MM.1S (cell line): Measurements from ENCODE around the gene CCDC152.

Experiments
- DNase-seq: peaks from one replicate; pipeline ENCODE4 v3.0.0-alpha.2; 2015
- H2AFZ ChIP-seq: fragments of 300-600 bp; sonication (generic); 2 replicates; pipeline ENCODE4 v1.6.0; 2016; ENCODE audit warnings: antibody characterized with exemption, low read length
- H3F3A ChIP-seq: fragments of 300-600 bp; sonication (generic); 2 replicates; pipeline ENCODE4 v1.6.1; 2016; ENCODE audit warnings: mild to moderate bottlenecking, antibody characterized with exemption, low read length, moderate library complexity, mixed read lengths; ENCODE audit not compliant: insufficient read depth
- H3K27ac ChIP-seq: fragments of 300-600 bp; sonication (generic); 2 replicates; pipeline ENCODE4 v1.5.1; 2016; ENCODE audit warnings: mild to moderate bottlenecking, low read length
- H3K27me3 ChIP-seq: fragments of 300-600 bp; sonication (generic); replicated peaks from 2 replicates; pipeline ENCODE4 v1.6.0; 2016; ENCODE audit warnings: low read length; ENCODE audit not compliant: insufficient read depth
- H3K36me3 ChIP-seq: fragments of 300-600 bp; sonication (generic); replicated peaks from 2 replicates; pipeline ENCODE4 v1.6.1; 2016; ENCODE audit warnings: mild to moderate bottlenecking, low read length, mixed read lengths; ENCODE audit not compliant: insufficient read depth
- H3K4me1 ChIP-seq: fragments of 300-600 bp; sonication (generic); 2 replicates; pipeline ENCODE4 v1.6.1; 2016; ENCODE audit warnings: low read length, mixed read lengths
- H3K4me2 ChIP-seq: fragments of 300-600 bp; sonication (generic); 2 replicates; pipeline ENCODE4 v1.6.0; 2016; ENCODE audit warnings: low read depth, low read length
- H3K4me3 ChIP-seq: fragments of 300-600 bp; sonication (generic); 2 replicates; pipeline ENCODE4 v1.5.1; 2016; ENCODE audit warnings: low read length, mixed read lengths
- H3K79me2 ChIP-seq: fragments of 300-600 bp; sonication (generic); 2 replicates; pipeline ENCODE4 v1.6.1; 2016; ENCODE audit warnings: mixed run types, low read length, mixed read lengths
- H3K9ac ChIP-seq: fragments of 300-600 bp; sonication (generic); 2 replicates; pipeline ENCODE4 v1.6.1; 2016; ENCODE audit warnings: low read length, mixed read lengths
- H3K9me2 ChIP-seq: fragments of 300-600 bp; sonication (generic); replicated peaks from 2 replicates; pipeline ENCODE4 v1.6.1; 2016; ENCODE audit warnings: mild to moderate bottlenecking, low read length, mixed read lengths; ENCODE audit not compliant: insufficient read depth
- H3K9me3 ChIP-seq: fragments of 300-600 bp; sonication (generic); replicated peaks from 2 replicates; pipeline ENCODE4 v1.6.1; 2016; ENCODE audit warnings: mild to moderate bottlenecking, low read length, mixed read lengths; ENCODE audit not compliant: insufficient read depth
- H4K20me1 ChIP-seq: fragments of 300-600 bp; sonication (generic); 2 replicates; pipeline ENCODE4 v1.6.1; 2016; ENCODE audit warnings: mild to moderate bottlenecking, low read length, moderate library complexity, mixed read lengths; ENCODE audit not compliant: insufficient read depth
- EZH2 ChIP-seq: fragments of 300-600 bp; sonication (generic); optimal IDR thresholded peaks from 2 replicates; pipeline ENCODE3; 2017; ENCODE audit warnings: low read depth, mild to moderate bottlenecking, antibody characterized with exemption, low read length, mixed read lengths
- EZH2phosphoT487 ChIP-seq: fragments of 300-600 bp; sonication (generic); IDR thresholded peaks from 2 replicates; pipeline ENCODE4 v1.6.1; 2018; ENCODE audit warnings: antibody characterized with exemption, low read length
- TF ChIP-seq, protein P1 (sequence below): fragments of 300-600 bp; sonication (generic); IDR thresholded peaks from 2 replicates; pipeline ENCODE4 v1.5.1; 2016; ENCODE audit warnings: antibody characterized with exemption, low read length, mixed read lengths

The CCDC152 gene

DNA sequence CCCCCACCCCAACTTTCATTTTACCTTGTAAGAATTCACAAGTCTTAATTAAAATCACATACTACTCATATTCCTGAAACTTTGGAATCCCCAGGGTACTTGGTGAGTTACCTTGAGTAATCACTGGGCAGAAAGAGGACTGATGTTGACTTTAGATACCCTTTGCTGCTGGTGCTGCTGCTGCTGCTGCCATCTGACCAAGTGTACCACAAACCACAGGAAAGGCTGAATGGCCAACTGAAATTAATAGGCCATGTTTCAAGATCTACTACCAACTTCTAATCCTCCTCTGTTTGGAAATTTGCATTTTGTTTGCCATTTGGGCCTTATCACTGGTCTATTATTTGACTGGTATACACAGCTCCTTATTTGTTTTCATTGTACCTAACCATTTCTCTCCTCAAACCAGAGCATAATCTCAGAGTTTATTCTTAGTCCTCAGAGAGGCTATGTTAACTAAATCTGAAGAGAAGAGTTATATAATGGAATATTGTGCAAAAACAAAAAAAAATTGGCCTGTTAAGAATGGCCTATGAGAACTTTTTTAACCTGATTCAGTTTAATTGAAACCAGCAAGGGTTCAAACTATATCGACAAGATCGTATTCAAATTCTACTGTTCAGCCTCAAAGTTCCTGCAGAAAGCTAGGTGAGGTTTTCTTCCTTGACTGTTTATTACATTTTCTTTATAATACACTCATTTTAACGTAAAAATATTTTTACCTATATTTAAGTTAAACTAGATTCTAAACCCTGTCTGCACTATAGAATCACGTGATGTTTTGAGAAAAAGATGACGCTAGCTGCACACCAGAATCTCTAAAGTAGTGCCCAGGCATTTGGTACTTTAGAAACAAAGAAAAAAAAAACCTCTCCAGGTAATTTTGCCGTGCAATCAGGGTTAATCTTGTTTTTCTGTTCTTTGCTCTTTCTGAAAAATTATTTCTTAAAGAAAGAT lies 41.9 kb downstream of the CCDC152 start:
- H3K4me1 ChIP-seq: no peaks in the 10 kb centered on the region
- H3K4me3 ChIP-seq: no peak overlapping the region
- H4K20me1 ChIP-seq: no peaks in the 10 kb centered on the region
- H3K36me3 ChIP-seq: no peaks in the 10 kb centered on the region
- no peak overlapping the region for H2AFZ ChIP-seq
- H3K9me3 ChIP-seq: no peaks in the 10 kb centered on the region
- H3K4me2 ChIP-seq: no peak overlapping the region
- no peaks in the 10 kb centered on the region for H3K79me2 ChIP-seq
- H3K9ac ChIP-seq: no peak overlapping the region
- peak; percentile 10 for DNase-seq
- TF ChIP-seq EZH2phosphoT487 (no peak), EZH2 (no peak)
- TF ChIP-seq, protein P1, sequence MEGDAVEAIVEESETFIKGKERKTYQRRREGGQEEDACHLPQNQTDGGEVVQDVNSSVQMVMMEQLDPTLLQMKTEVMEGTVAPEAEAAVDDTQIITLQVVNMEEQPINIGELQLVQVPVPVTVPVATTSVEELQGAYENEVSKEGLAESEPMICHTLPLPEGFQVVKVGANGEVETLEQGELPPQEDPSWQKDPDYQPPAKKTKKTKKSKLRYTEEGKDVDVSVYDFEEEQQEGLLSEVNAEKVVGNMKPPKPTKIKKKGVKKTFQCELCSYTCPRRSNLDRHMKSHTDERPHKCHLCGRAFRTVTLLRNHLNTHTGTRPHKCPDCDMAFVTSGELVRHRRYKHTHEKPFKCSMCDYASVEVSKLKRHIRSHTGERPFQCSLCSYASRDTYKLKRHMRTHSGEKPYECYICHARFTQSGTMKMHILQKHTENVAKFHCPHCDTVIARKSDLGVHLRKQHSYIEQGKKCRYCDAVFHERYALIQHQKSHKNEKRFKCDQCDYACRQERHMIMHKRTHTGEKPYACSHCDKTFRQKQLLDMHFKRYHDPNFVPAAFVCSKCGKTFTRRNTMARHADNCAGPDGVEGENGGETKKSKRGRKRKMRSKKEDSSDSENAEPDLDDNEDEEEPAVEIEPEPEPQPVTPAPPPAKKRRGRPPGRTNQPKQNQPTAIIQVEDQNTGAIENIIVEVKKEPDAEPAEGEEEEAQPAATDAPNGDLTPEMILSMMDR: no peak
- no peak overlapping the region for H3K27ac ChIP-seq
- no peaks in the 10 kb centered on the region for H3K27me3 ChIP-seq
- no peaks in the 10 kb centered on the region for H3F3A ChIP-seq
- no peaks in the 10 kb centered on the region for H3K9me2 ChIP-seq

DNA sequence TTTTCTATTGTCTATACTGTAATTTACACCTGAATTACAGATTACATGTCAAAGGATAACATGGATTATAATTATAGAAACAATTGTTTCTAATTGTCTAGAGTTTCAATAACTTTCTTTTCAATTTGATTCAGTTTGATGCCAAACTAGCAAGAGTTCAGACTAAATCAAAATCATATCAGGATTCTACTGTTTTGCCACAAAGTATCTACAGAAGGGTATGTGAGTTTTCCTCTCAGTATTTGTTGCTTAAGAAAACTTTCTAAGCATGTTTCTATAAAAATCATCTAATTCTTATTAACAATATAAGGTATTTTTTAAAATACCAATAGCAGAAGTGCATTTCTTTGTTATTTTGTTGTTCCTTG lies 42.6 kb downstream of the CCDC152 start:
- Histone ChIP-seq H3K9me3 (no peaks in the 10 kb centered on the region), H3K4me1 (no peaks in the 10 kb centered on the region), H3K9me2 (no peaks in the 10 kb centered on the region), H3K27ac (no peak overlapping the region), H3K4me2 (no peak overlapping the region), H3K4me3 (no peak overlapping the region), H3K9ac (no peak overlapping the region), H3K36me3 (no peaks in the 10 kb centered on the region), H4K20me1 (no peaks in the 10 kb centered on the region), H2AFZ (no peak overlapping the region), H3F3A (no peaks in the 10 kb centered on the region), H3K79me2 (no peaks in the 10 kb centered on the region), H3K27me3 (no peaks in the 10 kb centered on the region)
- no peak for DNase-seq
- no peak for TF ChIP-seq EZH2
- TF ChIP-seq, protein P1: no peak
- no peak for TF ChIP-seq EZH2phosphoT487

DNA sequence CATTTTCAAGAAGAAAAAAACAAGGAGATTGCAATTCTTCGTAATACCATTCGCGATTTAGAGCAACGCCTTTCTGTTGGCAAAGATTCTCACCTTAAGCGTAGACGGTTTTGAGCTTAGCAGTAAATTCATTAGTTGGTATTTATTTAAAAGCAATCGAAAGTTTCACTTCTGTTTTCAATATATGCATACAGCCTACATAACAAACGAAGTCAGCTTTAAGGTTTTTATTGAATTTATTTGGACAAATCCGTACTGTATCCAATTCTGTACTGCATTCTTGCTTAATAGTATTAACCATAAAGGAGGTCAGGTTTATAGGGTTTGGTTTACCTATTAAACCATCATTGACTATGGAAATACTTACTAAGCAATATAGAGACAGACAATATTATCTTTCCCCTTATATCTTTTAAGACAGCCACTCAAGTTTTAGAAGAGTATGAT lies 43.1 kb downstream of the CCDC152 start:
- H3K36me3 ChIP-seq: no peaks in the 10 kb centered on the region
- H3K79me2 ChIP-seq: no peaks in the 10 kb centered on the region
- no peaks in the 10 kb centered on the region for H3K9me3 ChIP-seq

More for the DNA sequence above, 43.1 kb downstream of the CCDC152 start:
- Histone ChIP-seq H3K9ac (no peak overlapping the region), H3F3A (no peaks in the 10 kb centered on the region), H3K27me3 (no peaks in the 10 kb centered on the region), H2AFZ (no peak overlapping the region), H3K9me2 (no peaks in the 10 kb centered on the region), H3K4me3 (no peak overlapping the region), H4K20me1 (no peaks in the 10 kb centered on the region), H3K27ac (no peak overlapping the region), H3K4me2 (no peak overlapping the region), H3K4me1 (no peaks in the 10 kb centered on the region)
- DNase-seq: no peak
- TF ChIP-seq, protein P1: no peak
- TF ChIP-seq EZH2 (no peak), EZH2phosphoT487 (no peak)
